HFFc6 (cell line): ENCODE measurements around the gene ECE1. TPM values are rescaled to one million over a fixed set of nuclear protein-coding genes. Genes with fewer than 3 reads are reported as not detected.

ENCODE experiments used
- DNase-seq: peaks from one replicate; pipeline ENCODE4 v3.0.0-alpha.2; 2018
- H3K27ac Mint-ChIP-seq: 2 replicates; pipeline ENCODE4 v1.8.0; 2020; ENCODE audit warnings: mild to moderate bottlenecking, mixed read lengths
- H3K27me3 Mint-ChIP-seq: 2 replicates; pipeline ENCODE4 v1.8.0; 2021; ENCODE audit warnings: mild to moderate bottlenecking, moderate library complexity, mixed read lengths; ENCODE audit not compliant: insufficient read depth
- H3K36me3 Mint-ChIP-seq: 2 replicates; pipeline ENCODE4 v1.8.0; 2021; ENCODE audit warnings: low read depth, mixed read lengths
- H3K4me1 Mint-ChIP-seq: 2 replicates; pipeline ENCODE4 v1.8.0; 2020; ENCODE audit warnings: low read depth, mixed read lengths
- H3K4me3 Mint-ChIP-seq: 2 replicates; pipeline ENCODE4 v1.8.0; 2020; ENCODE audit warnings: mild to moderate bottlenecking, moderate library complexity, mixed read lengths
- H3K9me3 Mint-ChIP-seq: 2 replicates; pipeline ENCODE4 v1.8.0; 2020; ENCODE audit warnings: mild to moderate bottlenecking, mixed read lengths
- total RNA-seq, 6 experiments: library from RNA; stranded (reverse); fragmentation: NEBNext Ultra II Directional; extraction: Animal tissue kit (Norgen Biotek cat#: 25700); gene quantifications; 2 replicates in 1 of 6; 3 replicates in 5 of 6; pipeline ENCODE4 v1.2.3, GENCODE V29; 2021
- TF ChIP-seq, protein P1 (sequence below): fragments of 200-600 bp; sonication (generic); IDR thresholded peaks from 2 replicates; pipeline ENCODE4 v1.5.0; 2021; ENCODE audit warnings: antibody characterized with exemption, mild to moderate bottlenecking

ECE1 gene
- total RNA-seq, 6 experiments from 2014 or later: 116 to 134 (median 124) TPM

GRCh38 chr1:21304488-21304887 is 14.2 kb upstream of the ECE1 start:
- TF ChIP-seq, protein P1, sequence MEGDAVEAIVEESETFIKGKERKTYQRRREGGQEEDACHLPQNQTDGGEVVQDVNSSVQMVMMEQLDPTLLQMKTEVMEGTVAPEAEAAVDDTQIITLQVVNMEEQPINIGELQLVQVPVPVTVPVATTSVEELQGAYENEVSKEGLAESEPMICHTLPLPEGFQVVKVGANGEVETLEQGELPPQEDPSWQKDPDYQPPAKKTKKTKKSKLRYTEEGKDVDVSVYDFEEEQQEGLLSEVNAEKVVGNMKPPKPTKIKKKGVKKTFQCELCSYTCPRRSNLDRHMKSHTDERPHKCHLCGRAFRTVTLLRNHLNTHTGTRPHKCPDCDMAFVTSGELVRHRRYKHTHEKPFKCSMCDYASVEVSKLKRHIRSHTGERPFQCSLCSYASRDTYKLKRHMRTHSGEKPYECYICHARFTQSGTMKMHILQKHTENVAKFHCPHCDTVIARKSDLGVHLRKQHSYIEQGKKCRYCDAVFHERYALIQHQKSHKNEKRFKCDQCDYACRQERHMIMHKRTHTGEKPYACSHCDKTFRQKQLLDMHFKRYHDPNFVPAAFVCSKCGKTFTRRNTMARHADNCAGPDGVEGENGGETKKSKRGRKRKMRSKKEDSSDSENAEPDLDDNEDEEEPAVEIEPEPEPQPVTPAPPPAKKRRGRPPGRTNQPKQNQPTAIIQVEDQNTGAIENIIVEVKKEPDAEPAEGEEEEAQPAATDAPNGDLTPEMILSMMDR: no peak
- Mint-ChIP-seq H3K36me3 (no peaks in the 10 kb centered on the region), H3K9me3 (no peaks in the 10 kb centered on the region), H3K27me3 (peaks cover 2% of the 10 kb centered on the region; the same call in 1 of the 2 replicates), H3K4me1 (peaks cover 80% of the 10 kb centered on the region), H3K27ac (peak overlapping the region; percentile 60), H3K4me3 (no peak overlapping the region)
- no peak for DNase-seq

- H3K4me1 Mint-ChIP-seq: peaks cover 79% of the 10 kb centered on the region
- H3K36me3 Mint-ChIP-seq: no peaks in the 10 kb centered on the region
- peak overlapping the region; percentile 66 for H3K4me3 Mint-ChIP-seq
- no peaks in the 10 kb centered on the region; the same call in 1 of the 2 replicates for H3K27me3 Mint-ChIP-seq
- peak overlapping the region; percentile 88 for H3K27ac Mint-ChIP-seq
- H3K9me3 Mint-ChIP-seq: no peaks in the 10 kb centered on the region
- DNase-seq: peak; percentile 81
- TF ChIP-seq, protein P1: peak; percentile 40; the same call in 1 of the 2 replicates
Measured at GRCh38 chr1:21302747-21303715, 12.8 kb upstream of the ECE1 start.

- no peaks in the 10 kb centered on the region for H3K27me3 Mint-ChIP-seq
- H3K27ac Mint-ChIP-seq: peak overlapping the region; percentile 38; the same call in 1 of the 2 replicates
- H3K4me1 Mint-ChIP-seq: peaks cover 70% of the 10 kb centered on the region
- DNase-seq: no peak
- no peaks in the 10 kb centered on the region for H3K9me3 Mint-ChIP-seq
- no peaks in the 10 kb centered on the region for H3K36me3 Mint-ChIP-seq
- H3K4me3 Mint-ChIP-seq: no peak overlapping the region
- TF ChIP-seq, protein P1: no peak
Measured at GRCh38 chr1:21301794-21302440, 11.7 kb upstream of the ECE1 start.

DNA sequence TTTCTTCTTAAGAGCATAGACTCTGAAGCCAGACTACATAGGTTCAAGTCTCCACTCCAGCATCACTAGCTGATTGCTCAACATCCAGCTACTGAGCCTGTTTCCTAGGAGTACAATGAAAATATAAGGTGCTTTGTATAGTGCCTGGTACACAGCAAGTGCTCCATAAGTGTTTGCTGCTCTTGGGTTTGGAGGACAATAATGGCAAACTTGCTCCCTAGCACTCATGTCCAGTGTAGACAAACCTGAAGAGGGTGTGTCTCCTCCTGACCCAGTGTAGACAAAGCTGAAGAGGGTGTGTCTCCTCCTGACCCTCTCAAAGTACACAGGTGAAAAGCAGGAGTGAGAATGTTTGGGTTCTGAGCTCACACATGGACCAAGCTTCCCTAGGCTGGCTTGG is 10.5 kb upstream of the ECE1 start:
- no peak overlapping the region for H3K4me3 Mint-ChIP-seq
- no peak overlapping the region for H3K27ac Mint-ChIP-seq
- DNase-seq: no peak
- no peaks in the 10 kb centered on the region for H3K9me3 Mint-ChIP-seq
- no peaks in the 10 kb centered on the region for H3K36me3 Mint-ChIP-seq
- TF ChIP-seq, protein P1: no peak
- no peaks in the 10 kb centered on the region for H3K27me3 Mint-ChIP-seq
- H3K4me1 Mint-ChIP-seq: peaks cover 68% of the 10 kb centered on the region

GRCh38 chr1:21299780-21300395 is 9.6 kb upstream of the ECE1 start:
- no peaks in the 10 kb centered on the region for H3K9me3 Mint-ChIP-seq
- no peaks in the 10 kb centered on the region for H3K36me3 Mint-ChIP-seq
- peaks cover 68% of the 10 kb centered on the region for H3K4me1 Mint-ChIP-seq
- DNase-seq: no peak
- H3K27ac Mint-ChIP-seq: no peak overlapping the region
- H3K27me3 Mint-ChIP-seq: no peaks in the 10 kb centered on the region; the same call in 1 of the 2 replicates
- TF ChIP-seq, protein P1: no peak
- no peak overlapping the region for H3K4me3 Mint-ChIP-seq
